ENCODE data around the gene ELL2.

DNA sequence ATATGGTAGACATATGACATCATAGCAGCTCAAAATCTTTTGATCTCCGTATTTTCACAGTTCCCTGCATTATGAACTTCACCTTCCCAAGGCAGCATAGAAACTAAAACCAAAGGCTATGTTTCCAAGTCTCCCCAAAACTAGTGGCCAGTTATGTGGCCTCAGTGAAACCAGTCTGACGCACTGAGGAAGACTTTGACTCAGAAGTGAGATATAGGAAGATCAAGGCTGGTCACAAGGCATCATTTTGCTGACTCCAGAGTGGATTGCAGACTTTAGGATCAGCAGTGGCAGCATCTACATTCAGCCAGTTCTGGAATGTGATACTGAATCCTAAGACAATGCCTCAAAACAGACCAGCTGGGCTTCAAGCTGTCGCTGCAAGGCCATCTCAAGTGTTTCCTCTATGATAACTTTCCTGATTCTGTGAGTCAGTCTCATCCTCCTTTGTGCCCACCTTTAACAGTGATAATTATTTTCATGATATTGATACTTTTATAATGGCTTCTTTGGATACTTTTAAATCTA lies 34.4 kb upstream of the ELL2 start:
- TF ChIP-seq POLR2A (IDR thresholded peaks at IDR 0.05; ENCODE audit: low read length) (no peak), GATA1 (IDR thresholded peaks at IDR 0.05; ENCODE audit: low read depth, low read length) (no peak)

Measured in erythroblast (primary cell).